Myocyte (in vitro differentiated cells): ENCODE data around the gene DACH1. TPM values are rescaled to one million over a fixed set of nuclear protein-coding genes. Genes with fewer than 3 reads are reported as not detected.
"Not testable (repeated sequence)": the region's sequence is repeated elsewhere in the genome, so short reads cannot be mapped to it uniquely, and the experiment has no call there.

ENCODE experiments used
- DNase-seq: peaks from one replicate; pipeline ENCODE4 v3.0.0-alpha.2; 2012; ENCODE audit warnings: low read depth
- total RNA-seq: library from RNA; depleted of rRNA; stranded (reverse); fragments of >200 nt; gene quantifications from 2 replicates; pipeline ENCODE4 v1.2.3, GENCODE V29; 2014

The DACH1 gene
- total RNA-seq, 1 donor from 2014 or later: 0.03 TPM

DNA sequence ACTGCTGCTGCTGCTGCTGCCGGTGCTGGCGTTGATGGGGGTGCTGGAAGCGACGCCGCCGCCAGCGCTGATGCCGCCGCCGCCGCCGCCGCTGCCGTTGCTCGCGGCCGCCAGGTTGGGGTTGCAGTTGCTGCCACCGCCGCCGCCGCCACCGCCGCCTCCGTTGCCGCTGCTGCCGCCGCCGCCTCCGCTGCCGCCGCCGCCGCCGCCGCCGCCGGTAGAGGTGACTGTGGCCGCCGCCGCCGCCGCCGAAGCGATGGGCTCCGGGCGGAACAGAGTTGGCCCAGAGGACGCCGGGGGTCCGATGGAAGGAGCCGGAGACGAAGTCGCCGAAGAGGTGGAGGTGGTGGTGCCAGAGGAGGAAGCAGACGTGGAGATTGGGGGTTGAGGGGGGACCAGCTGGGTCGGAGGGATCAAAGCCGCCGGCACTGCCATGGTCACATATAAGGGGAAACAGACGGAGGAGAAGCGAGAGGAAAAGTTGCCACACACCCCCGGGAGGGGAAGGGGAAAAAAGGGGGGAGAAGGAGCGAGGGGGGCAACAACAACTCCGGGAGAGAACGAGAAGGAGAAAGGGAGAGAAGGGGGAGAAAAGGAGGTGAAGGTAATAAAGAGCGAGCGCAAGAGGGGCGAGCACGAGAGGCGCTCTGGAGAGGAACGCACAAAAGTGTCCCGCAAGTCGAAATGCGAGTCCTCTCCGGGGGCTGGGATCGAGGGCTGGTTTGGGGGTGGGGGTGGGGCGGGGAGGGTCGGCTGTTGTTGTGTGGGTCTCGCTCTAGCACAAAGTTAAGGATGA, 471 bp downstream of the DACH1 start:
- no peak for DNase-seq

DNA sequence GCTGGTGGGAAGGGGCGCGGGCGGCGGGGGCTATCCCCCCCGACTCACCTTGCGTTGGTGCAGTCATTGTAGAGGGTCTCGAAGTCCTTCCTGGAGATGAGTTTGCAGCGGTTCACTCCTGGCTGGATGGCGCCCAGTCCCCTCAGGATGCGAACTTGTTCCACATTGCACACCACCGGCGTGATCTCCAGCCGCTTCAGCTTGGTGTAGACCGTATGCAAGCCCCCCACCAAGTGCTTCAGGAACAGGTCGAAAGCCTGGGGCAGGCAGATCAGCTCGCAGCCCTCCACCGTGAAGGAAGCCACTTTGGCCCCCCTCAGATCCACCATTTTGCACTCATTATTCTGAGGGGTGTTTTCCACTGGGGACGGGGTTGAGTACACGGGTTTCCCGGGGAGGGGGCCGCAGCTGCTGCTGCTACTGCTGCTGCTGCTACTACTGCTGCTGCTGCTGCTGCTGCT, 1.1 kb downstream of the DACH1 start:
- DNase-seq: no peak

DNA sequence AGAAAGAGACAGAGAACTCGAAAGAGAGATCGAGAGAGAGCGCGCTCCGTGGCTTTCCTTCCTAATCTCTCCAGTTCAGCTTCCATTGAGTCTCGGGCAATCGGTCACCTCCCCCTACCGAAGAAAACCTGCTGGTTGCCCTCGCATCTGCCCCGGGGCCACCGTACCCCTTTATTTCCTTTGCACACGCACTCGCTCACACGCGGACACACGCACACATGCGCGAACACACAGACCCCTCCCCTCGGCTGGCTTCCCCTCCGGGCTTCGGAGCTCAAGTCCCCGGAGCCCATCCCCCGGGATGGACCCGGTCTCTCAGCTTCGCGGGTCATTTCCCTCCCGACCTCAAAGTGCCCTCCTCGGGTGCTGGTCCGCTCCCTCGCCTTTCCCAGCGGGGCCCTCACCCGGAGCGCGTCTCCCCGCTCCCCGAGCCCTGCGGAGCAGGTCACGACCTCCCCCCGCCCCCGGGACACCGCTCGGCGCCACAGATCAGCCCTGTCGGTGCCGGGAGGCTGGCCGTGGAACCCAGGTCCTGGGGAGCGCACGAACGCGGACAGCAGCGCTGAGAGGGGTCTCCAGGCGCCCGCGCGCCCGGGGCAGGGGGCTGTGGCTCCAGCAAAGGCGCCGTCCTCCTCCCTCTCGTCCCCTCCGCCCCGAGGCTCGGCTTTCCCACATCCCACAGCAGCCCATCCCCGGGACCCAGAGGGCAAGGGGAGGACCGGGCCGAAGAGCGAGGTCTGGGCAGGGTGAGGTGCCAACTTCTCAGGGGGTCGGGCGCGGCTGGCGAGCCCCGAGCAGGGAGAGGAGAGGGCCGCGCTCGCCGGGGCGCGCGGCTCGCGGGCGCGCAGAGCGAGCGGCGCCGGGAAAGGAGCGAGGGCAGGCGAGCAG, 1.8 kb downstream of the DACH1 start:
- DNase-seq: no peak

DNA sequence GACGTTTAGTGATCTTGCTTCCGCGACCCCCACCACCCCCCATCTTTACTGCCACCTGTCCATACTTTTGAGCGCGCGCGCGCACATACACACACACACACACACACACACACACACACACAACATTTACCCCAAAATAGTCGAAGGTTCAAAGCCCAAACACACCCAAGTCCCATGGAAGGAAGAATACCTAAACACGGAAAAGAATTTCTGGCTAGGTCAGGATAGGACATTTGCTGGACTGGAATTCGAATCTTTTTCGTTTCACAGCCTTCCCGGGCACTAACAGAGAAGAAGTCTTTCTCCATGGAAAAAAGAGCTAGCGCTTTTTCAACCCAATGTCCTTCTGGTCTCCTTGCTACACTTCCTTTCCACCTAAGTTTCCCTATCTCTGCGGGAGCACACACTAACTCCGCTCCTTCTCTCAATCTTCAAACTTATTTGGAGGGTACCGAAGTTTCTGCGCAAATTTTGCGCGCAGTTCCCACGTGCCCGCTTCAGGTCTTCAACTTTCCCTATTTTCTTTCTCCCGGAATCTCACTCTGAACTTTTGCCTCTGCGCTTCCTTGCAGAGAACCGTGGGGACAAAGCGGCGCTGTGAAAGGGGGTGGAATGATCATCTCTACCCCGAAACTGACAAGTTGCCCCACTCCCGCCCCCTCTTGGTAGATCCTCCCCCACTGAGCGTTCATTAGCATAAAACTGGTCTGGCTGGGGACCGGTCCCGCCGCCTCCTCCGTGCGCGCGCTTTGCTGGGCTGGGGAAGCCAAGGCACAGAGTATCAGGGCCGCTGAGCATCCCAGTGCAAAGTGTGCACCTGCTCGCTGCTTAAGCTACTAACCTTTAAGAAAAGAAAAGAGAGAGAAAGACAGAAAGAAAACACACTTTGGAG, 2.7 kb downstream of the DACH1 start:
- no peak for DNase-seq

DNA sequence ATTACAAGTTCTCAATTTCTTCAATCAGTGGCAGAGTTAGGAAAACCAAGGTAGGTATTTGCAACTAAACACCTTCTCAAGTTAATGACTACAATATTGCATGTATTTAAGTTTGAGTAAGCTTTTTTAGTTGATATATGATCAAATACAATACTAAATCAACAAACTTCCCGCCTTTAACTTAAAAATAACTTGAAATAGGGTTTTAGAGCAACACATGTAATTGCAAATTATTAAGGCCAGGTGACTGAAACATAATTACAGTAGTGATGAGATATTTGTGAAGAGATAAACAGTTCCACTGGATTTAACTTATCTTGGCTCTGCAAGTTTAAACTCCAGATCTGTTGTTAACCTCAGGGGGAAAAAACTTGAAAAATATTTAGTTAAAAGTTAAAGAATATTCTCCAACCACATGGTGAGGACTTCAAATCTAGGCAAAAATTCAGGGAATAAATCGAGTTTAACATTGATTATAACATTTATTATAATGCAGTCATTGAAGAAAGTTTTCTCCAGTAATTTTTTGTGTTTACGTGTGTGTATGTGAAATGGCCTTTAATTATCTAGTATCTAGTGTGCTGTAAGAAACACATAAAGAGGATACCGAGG, 3.6 kb downstream of the DACH1 start:
- DNase-seq: no peak

DNA sequence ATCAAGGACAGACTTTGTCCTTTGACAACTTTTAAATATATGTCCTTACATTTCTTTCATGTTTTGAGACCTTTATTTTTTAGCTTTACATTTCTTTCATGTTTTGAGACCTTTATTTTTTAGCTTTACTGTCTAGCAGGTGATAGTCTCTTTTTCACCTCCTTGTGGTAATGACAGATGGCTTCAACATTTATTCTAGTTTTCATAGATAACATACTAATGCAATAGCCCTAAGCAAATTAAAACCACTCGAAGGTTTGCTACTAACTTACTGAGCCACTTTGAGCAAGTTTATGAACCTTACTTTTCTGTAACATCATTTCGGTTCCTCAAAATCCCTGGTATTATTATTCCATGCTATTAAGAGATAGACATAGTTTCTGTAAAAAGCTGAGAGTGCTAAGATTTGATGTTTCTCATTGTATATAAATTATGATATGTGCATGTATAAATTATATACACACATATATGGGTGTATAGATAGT, 4.5 kb downstream of the DACH1 start:
- no peak for DNase-seq

DNA sequence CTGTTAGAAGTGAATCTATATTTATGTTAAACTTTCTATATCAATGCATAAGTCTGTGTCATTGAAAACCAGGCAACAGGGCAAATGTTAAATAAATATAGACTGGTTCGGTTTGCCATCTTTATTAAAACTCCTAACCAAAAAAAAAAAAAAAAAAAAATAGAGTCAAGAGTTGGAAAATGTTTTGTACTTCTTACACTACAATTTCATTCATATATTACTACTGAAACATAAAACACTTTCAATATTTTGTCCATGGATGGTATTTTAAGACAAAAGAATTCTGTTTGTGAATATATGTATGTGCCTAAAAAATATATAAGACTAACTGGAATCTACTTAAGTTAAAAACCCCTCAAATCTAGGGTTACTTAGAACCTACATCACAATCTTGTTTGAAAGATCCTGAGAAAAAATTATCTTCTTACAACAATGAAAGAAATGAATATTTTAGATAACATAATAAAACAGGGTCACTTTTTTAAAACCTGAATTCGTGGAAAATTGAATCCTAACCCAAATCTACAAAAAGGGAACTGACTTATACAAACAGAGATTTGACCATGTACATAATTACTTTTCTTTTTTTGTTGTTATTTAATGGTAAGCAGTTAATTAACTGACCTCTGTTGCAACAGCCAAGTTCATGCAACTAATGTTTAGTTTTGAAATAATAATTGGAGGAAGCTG, 5.1 kb downstream of the DACH1 start:
- DNase-seq: no peak

DNA sequence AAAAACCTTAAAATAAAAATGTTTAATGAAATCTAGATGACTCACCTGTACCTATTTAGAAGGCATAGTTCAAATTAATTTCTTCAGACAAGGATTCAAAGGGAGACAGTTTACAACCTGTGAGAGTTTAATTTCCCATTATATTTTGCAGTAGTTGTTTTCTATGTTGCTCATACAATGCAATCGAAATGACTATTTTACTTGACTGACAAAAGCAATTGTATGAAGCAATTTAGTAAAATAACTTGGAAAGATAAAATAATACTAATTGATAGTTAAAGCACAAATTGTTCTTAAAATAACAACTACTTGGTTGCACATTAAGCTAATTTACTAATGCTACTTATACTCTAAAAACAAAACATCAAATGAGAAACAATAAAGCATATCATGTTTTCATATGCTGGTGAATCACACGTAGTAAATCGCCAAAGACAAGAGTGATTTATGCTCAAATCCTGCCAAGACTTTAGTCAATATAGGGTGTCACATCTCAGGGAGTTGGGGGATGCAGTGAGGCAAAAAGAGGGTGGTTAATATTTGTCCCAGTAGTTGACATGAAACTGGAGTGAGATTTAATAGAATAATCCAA, 6.4 kb downstream of the DACH1 start:
- no peak for DNase-seq

DNA sequence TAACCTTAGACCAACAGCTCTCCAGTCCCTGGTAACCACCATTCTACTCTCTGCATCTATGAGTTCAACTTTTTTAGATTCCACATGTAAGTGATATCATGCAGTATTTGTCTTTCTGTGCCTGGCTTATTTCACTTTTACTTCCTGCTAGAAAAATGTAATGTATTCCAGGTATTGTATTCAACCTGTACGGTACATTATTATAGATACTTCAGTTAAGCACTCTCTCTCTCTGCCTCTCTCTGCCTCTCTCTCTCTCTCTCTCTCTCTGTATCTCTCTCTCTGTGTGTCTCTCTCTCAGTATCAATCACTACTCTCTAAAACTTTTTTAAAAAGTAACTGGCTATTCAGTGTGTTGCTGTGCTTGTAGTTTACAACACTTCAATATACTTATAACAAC, 8.4 kb downstream of the DACH1 start:
- DNase-seq: no peak

DNA sequence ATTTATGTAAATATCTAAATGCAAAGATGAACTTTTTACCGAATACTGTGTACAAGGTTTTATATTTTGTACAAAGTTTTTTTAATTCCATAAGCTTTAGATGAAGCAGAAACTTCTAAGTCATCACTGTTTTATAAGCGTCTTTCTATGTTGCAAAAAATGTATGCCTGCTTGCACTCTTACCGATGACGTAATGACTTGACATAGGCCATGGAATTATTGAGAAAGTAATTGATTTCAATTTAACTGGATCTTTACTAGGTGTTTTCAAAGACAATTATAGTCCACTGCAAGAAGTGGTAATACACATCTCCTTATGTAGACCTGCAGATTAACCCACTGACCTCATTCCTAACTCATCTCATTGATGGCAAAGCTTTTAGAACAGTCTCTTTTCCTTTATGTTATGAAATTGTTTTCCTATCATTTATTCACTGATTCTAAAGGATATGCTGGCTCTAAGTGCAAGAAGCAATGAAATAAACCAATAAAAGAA, 10.4 kb downstream of the DACH1 start:
- DNase-seq: no peak

DNA sequence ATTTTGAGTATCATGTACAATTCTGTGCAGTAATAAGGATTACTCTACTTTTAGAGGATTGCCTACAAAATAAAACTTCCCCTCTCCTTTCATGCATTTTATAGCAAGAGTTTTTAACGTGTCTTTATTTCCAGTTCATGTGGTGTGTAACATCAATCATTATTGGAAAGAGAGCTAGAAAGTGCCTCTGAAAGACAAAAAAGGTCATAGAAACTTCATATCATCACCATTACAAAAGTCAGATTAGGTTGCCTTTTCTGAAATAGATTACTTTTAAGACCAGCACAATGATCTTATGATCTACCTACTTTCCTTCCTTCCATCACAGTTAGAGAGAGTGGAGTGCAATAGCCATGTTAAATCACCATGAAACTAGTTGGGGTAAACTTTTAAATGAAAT, 12.6 kb downstream of the DACH1 start:
- DNase-seq: no peak

DNA sequence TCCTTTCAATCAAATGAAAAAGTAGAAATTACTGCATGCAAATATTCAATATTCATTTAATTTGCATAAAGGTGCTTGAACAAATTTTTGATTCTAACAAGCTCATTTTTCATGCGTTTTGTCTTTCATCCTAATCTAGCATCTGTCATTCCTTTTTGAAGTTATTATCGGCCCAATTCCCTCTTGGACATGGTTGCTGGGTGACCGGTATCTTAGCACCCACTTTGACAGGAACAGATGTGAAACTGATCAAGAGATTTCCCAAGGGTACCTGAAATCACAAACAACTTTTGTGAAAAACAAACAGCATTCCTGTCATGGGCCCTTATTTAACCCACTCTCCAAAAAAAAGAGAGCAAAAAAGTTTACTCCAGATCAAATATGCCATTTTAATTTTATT, 13.3 kb downstream of the DACH1 start:
- DNase-seq: no peak

DNA sequence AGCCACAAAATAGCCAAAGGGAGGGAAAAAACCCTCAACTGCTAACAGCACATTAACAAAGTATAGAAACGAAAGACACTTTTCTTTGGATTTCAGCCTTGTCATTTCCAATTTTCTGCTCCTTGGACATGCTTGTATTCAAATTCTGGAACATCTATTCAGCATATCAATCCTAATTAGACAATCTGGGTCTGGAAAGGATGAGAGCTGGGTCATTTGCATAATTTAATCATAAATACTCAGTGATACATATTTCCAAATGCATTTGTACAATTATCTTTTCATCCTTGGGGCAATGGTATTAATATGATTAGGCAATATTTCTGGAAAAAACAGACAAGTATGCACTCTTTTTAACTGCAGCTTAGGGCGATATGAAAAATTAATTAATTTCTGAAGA, 14.3 kb downstream of the DACH1 start:
- DNase-seq: no peak

DNA sequence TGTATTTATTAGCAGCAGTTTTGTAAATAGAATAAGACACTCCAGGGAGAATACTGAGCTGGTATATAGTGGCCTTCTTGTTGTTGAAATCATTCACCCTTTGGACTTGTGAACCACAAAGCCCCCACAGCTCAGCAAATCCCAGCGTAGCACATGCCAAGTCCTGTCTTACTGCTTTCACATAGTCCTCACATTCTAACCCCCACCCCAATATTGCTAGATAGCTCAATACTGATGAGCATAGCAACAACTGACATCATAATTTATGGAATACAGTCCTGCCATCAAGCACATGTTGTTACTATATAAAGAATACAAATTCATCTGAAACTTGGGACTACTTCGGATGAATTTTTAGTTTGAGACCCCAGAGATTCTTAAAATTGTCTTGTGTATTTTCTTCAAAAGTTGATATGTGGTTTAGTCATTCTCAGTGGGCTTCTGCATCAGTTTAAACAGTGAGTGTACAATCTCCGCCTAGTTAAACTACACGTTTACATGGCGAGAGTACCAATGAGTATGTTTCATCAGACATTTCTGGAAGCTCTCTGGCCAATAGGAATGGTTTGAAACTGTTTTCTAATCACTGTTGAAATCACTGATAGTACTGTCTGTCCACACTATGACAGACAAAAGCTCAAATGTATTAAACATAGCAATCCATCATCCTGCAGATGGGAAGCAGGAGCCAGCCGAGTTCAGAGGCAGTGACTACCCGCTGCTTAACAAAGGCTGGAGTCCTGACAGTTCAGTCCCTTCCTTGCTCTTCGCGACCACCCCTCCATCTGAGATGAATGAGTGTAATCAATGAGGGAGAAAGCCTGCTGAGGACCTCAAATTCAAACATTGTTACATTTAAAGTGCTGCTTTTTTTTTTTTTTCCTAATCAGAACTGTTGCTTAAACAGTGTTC, 15.2 kb downstream of the DACH1 start:
- DNase-seq: no peak

DNA sequence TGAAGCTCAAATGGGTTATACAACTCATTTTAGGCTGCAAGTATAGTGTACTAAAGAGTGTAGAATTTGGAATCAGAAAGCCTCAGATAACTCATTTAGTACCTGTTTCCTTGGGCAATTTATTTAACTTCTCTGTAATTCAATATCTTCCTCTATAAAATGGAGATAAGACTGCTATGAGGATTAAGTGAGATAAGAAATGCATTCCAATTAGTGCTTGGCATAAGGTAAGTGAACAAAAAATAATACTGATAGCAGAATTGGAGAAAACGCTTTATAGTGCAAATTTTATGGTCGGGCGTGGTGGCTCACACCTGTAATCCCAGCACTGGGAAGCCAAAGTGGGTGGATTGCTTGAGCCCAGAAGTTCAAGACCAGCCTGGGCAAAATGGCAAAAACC, 25.0 kb downstream of the DACH1 start:
- DNase-seq: no peak

DNA sequence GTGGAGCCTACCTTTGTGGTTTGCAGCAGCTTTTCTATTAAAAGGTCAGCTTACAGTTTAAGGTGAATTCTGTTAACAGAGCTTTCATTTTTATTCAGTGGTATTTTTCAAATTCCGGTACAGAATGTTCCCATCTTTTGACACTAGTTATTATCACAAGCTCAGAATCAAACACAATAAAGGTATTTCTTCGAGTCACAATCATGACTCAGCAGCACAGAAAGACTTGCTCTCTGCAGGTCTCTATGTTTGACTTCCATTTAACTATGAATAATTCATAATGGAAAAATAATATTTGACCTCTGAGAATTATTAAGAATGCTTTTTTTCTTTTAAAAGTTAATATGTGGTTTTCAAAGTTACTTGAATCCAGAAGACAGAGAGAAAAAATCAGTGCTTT, 28.2 kb downstream of the DACH1 start:
- no peak for DNase-seq

DNA sequence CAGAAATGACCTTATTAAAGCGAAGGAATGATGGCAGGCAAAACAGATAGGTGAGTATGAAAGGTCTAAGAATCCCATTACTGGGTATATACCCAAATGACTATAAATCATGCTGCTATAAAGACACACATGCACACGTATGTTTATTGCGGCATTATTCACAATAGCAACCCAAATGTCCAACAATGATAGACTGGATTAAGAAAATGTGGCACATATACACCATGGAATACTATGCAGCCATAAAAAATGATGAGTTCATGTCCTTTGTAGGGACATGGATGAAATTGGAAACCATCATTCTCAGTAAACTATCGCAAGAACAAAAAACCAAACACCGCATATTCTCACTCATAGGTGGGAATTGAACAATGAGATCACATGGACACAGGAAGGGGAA, 29.4 kb downstream of the DACH1 start:
- DNase-seq: not testable (repeated sequence)

DNA sequence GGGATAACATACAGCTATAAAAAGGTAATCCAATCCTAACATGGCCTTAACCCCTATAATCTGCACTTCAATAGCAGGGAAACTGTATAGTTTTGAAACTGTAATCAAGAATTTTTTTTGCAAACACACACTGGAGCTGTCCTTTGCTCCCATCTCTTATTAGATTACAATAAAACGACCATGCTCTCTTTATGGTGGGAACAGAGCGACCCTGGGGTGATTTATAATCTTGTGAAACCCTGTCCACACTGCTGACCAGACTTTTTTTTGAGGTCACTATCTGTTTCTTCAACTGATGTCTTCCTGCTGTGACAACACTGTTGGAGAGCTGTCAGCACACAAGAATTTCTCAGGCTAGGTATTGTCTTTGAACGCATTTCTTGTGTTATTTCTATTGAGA, 35.3 kb downstream of the DACH1 start:
- no peak for DNase-seq

DNA sequence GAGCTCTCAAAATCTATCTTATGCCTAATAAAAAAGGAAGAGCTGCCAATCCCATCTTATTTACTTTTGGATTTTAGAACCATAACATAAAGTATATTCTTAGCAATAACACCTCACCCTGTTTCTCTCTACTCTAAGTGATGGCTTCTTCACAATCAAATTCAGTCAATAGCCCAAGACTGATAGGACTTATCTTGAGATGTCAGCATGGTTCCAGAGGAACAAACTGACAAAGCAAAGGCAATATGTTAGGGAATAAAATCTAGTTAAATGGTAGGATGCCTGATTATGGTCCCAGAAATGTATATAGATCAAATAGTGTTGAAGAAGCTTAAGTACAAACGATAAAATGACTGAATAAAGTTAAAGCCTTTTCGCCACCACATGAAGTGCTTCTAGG, 36.3 kb downstream of the DACH1 start:
- no peak for DNase-seq
